OCI-LY7 (cell line): ENCODE results near the gene LTB4R.

Experiments used
- CTCF ChIP-seq: fragments of 200-600 bp; sonication (generic); conservative IDR thresholded peaks from 2 replicates; pipeline ENCODE4 v1.5.1; 2014; ENCODE audit warnings: mild to moderate bottlenecking, antibody characterized with exemption, low read length, moderate library complexity, mixed read lengths
- EZH2phosphoT487 ChIP-seq: fragments of 200-600 bp; sonication (generic); IDR thresholded peaks from 2 replicates; pipeline ENCODE4 v1.6.1; 2018; ENCODE audit warnings: low read depth, borderline replicate concordance, mild to moderate bottlenecking, mixed run types, antibody characterized with exemption, low read length, moderate library complexity, mixed read lengths

GRCh38 chr14:24267516-24267915 lies 43.8 kb upstream of the LTB4R start:
- no peak for TF ChIP-seq CTCF
- no peak for TF ChIP-seq EZH2phosphoT487
